ENCODE measurements around the gene DDX6.

GRCh38 chr11:118820412-118821357 lies 29.7 kb upstream of the DDX6 start:
- TF ChIP-seq POLR2A (IDR thresholded peaks at IDR 0.05; ENCODE audit: low read length) (no peak), GATA1 (IDR thresholded peaks at IDR 0.05; ENCODE audit: low read depth, low read length) (no peak)

Data from erythroblast (primary cell).